GM12874 (cell line): ENCODE data around the gene AKAP9.

ENCODE experiments used
- CTCF ChIP-seq: IDR thresholded peaks from 2 replicates; pipeline ENCODE4 v1.5.1; 2011; ENCODE audit warnings: low read depth, mild to moderate bottlenecking, control low read depth, low read length, moderate library complexity; ENCODE audit not compliant: insufficient read depth

AKAP9 gene

GRCh38 chr7:92043637-92044036, 103.0 kb downstream of the AKAP9 start:
- no peak for TF ChIP-seq CTCF

GRCh38 chr7:92044148-92044547, 103.5 kb downstream of the AKAP9 start:
- TF ChIP-seq CTCF = no peak

- no peak for TF ChIP-seq CTCF
Measured at GRCh38 chr7:92044940-92045339, 104.3 kb downstream of the AKAP9 start.

GRCh38 chr7:92051655-92052054, 111.0 kb downstream of the AKAP9 start:
- TF ChIP-seq CTCF = no peak

- no peak for TF ChIP-seq CTCF
Measured at GRCh38 chr7:92052159-92052558, 111.5 kb downstream of the AKAP9 start.

- TF ChIP-seq CTCF = no peak
Measured at GRCh38 chr7:92052684-92053083, 112.0 kb downstream of the AKAP9 start.

- no peak for TF ChIP-seq CTCF
Measured at GRCh38 chr7:92053312-92053711, 112.7 kb downstream of the AKAP9 start.

GRCh38 chr7:92056286-92056685, 115.6 kb downstream of the AKAP9 start:
- TF ChIP-seq CTCF = no peak
